Activated CD4-positive, alpha-beta T cell treated with anti-CD3 and anti-CD28 coated beads for 36 hours (primary cell): ENCODE measurements around the gene ODAD4. TPM values are rescaled to one million over a fixed set of nuclear protein-coding genes. Genes with fewer than 3 reads are reported as not detected.

Experiments used
- ATAC-seq: fragments of 200-7000 bp; cut with Tn5 transposase; one replicate; pipeline ENCODE4 v1.10.0; 2021; ENCODE audit warnings: mild to moderate bottlenecking, moderate library complexity
- CTCF ChIA-PET: fragments of 350-600 bp; sonication (Branson Sonifier 250); formaldehyde crosslinking; loops from one replicate; lab custom pipeline; 2021; ENCODE audit warnings: antibody characterized with exemption; lab: Charles Lee
- POLR2A ChIA-PET: fragments of 350-600 bp; sonication (Branson Sonifier 250); formaldehyde crosslinking; loops from one replicate; lab custom pipeline; 2021; ENCODE audit warnings: antibody characterized with exemption, inconsistent platforms; lab: Charles Lee
- DNase-seq: peaks from one replicate; pipeline ENCODE4 v3.0.0-alpha.2; 2020
- H3K27ac Mint-ChIP-seq: one replicate; pipeline ENCODE4 v1.8.0; 2021; ENCODE audit warnings: mixed read lengths
- H3K27me3 Mint-ChIP-seq: one replicate; pipeline ENCODE4 v1.8.0; 2021; ENCODE audit warnings: mixed read lengths
- H3K36me3 Mint-ChIP-seq: one replicate; pipeline ENCODE4 v1.8.0; 2021; ENCODE audit warnings: low read depth, mixed read lengths
- H3K4me1 Mint-ChIP-seq: one replicate; pipeline ENCODE4 v1.8.0; 2021; ENCODE audit warnings: mixed read lengths
- H3K4me3 Mint-ChIP-seq: one replicate; pipeline ENCODE4 v1.8.0; 2021; ENCODE audit warnings: mild to moderate bottlenecking, moderate library complexity, mixed read lengths
- H3K9me3 Mint-ChIP-seq: one replicate; pipeline ENCODE4 v1.8.0; 2021; ENCODE audit warnings: low read depth, mixed read lengths
- intact Hi-C, 2 experiments: fragments of 100-400 bp; cut with DNase I in 1 of 2; cut with micrococcal nuclease in 1 of 2; formaldehyde crosslinking; loops; one replicate each; pipeline versions ENCODE4 v1.14.2 to v1.15.1; 2022 to 2024; cut with DNase I, micrococcal nuclease
- total RNA-seq, 2 experiments: library from RNA; stranded (reverse); gene quantifications; one replicate each; pipeline ENCODE4 v1.2.3, GENCODE V29; 2021

ODAD4 gene
- total RNA-seq, 2 experiments from 2014 or later, result 0.81 to 1.1 TPM

- Mint-ChIP-seq H3K27ac (peak overlapping the region; percentile 89), H3K36me3 (peaks cover 67% of the 10 kb centered on the region), H3K4me3 (no peak overlapping the region), H3K9me3 (no peaks in the 10 kb centered on the region), H3K27me3 (no peaks in the 10 kb centered on the region), H3K4me1 (peaks cover 17% of the 10 kb centered on the region)
- ChIA-PET POLR2A (interaction anchor here (1.4 to 1.5 kb wide), 2 partner anchors 18 to 20 kb away, joined by 3 to 7 read pairs; partner anchors contain the start of gene CNP), CTCF (interaction anchor here (1.4 kb wide), 1 partner anchor 33 kb away, joined by 5 read pairs; the partner anchor contains the start of gene NKIRAS2)
- intact Hi-C loops, result no loop called here
- ATAC-seq (no peak), DNase-seq (no peak)
Observed at GRCh38 chr17:41986634-41987033, 56.2 kb downstream of the ODAD4 start.

- intact Hi-C loops, result no loop called here
- Mint-ChIP-seq H3K9me3 (no peaks in the 10 kb centered on the region), H3K4me1 (peaks cover 17% of the 10 kb centered on the region), H3K4me3 (no peak overlapping the region), H3K27me3 (no peaks in the 10 kb centered on the region), H3K36me3 (peaks cover 63% of the 10 kb centered on the region), H3K27ac (peak overlapping the region; percentile 89)
- CTCF ChIA-PET, result interaction anchor here (0.6 to 1.4 kb wide), 4 partner anchors 22 to 32 kb away, joined by 3 to 5 read pairs (median 3); partner anchors contain the start of genes DNAJC7 and NKIRAS2
- ATAC-seq (peak; percentile 94), DNase-seq (peak; percentile 43)
- POLR2A ChIA-PET, result interaction anchor here (1.1 to 1.5 kb wide), 3 partner anchors 15 to 21 kb away, joined by 3 to 7 read pairs (median 4); partner anchors contain the start of gene CNP
Observed at GRCh38 chr17:41987642-41988041, 57.2 kb downstream of the ODAD4 start.

GRCh38 chr17:41988418-41988817, 58.0 kb downstream of the ODAD4 start:
- H3K4me3 Mint-ChIP-seq, result no peak overlapping the region
- no peak for ATAC-seq
- intact Hi-C loops, result no loop called here
- H3K4me1 Mint-ChIP-seq, result peaks cover 17% of the 10 kb centered on the region
- H3K9me3 Mint-ChIP-seq, result no peaks in the 10 kb centered on the region
- ChIA-PET CTCF (interaction anchor here (0.6 to 1.1 kb wide), 4 partner anchors 13 to 286 kb away, joined by 3 to 4 read pairs (median 3); partner anchors contain the start of gene GHDC), POLR2A (no interaction called here)
- no peak for DNase-seq
- H3K36me3 Mint-ChIP-seq, result peaks cover 64% of the 10 kb centered on the region
- H3K27ac Mint-ChIP-seq, result peak overlapping the region; percentile 89
- no peaks in the 10 kb centered on the region for H3K27me3 Mint-ChIP-seq

- H3K27me3 Mint-ChIP-seq, result no peaks in the 10 kb centered on the region
- DNase-seq (no peak), ATAC-seq (no peak)
- peaks cover 60% of the 10 kb centered on the region for H3K36me3 Mint-ChIP-seq
- H3K9me3 Mint-ChIP-seq, result no peaks in the 10 kb centered on the region
- POLR2A ChIA-PET, result no interaction called here
- H3K4me3 Mint-ChIP-seq, result no peak overlapping the region
- CTCF ChIA-PET, result interaction anchor here (1.1 kb wide), 1 partner anchor 12 kb away, joined by 4 read pairs; no protein-coding TSS in a partner anchor
- H3K4me1 Mint-ChIP-seq, result peaks cover 17% of the 10 kb centered on the region
- intact Hi-C loops, result no loop called here
- no peak overlapping the region for H3K27ac Mint-ChIP-seq
Observed at GRCh38 chr17:41989702-41990419, 59.4 kb downstream of the ODAD4 start.

- Mint-ChIP-seq H3K27ac (no peak overlapping the region), H3K9me3 (no peaks in the 10 kb centered on the region), H3K4me1 (peaks cover 22% of the 10 kb centered on the region), H3K27me3 (no peaks in the 10 kb centered on the region), H3K4me3 (no peak overlapping the region), H3K36me3 (peaks cover 57% of the 10 kb centered on the region)
- ChIA-PET POLR2A (no interaction called here), CTCF (interaction anchor here (0.6 to 0.7 kb wide), 3 partner anchors 17 to 463 kb away, joined by 3 to 4 read pairs (median 3); no protein-coding TSS in a partner anchor)
- DNase-seq (no peak), ATAC-seq (no peak)
- intact Hi-C loops, result no loop called here
Observed at GRCh38 chr17:41992576-41992975, 62.2 kb downstream of the ODAD4 start.

- H3K9me3 Mint-ChIP-seq, result no peaks in the 10 kb centered on the region
- H3K4me1 Mint-ChIP-seq, result peaks cover 12% of the 10 kb centered on the region
- ATAC-seq (no peak), DNase-seq (no peak)
- H3K27ac Mint-ChIP-seq, result peak overlapping the region; percentile 26
- H3K27me3 Mint-ChIP-seq, result no peaks in the 10 kb centered on the region
- H3K4me3 Mint-ChIP-seq, result no peak overlapping the region
- POLR2A ChIA-PET, result no interaction called here
- CTCF ChIA-PET, result no interaction called here
- peaks cover 42% of the 10 kb centered on the region for H3K36me3 Mint-ChIP-seq
- intact Hi-C loops, result no loop called here
Observed at GRCh38 chr17:41996855-41997164, 66.4 kb downstream of the ODAD4 start.

- no peak for DNase-seq
- Mint-ChIP-seq H3K36me3 (peaks cover 30% of the 10 kb centered on the region), H3K27ac (no peak overlapping the region), H3K9me3 (no peaks in the 10 kb centered on the region), H3K4me3 (no peak overlapping the region), H3K27me3 (no peaks in the 10 kb centered on the region), H3K4me1 (peaks cover 16% of the 10 kb centered on the region)
- intact Hi-C loops, result no loop called here
- POLR2A ChIA-PET, result no interaction called here
- no peak for ATAC-seq
- CTCF ChIA-PET, result interaction anchor here (1.1 kb wide), 1 partner anchor 31 kb away, joined by 3 read pairs; no protein-coding TSS in a partner anchor
Observed at GRCh38 chr17:41998497-41998896, 68.1 kb downstream of the ODAD4 start.

GRCh38 chr17:42000413-42001133, 70.2 kb downstream of the ODAD4 start:
- intact Hi-C loops, result no loop called here
- ChIA-PET CTCF (interaction anchor here (0.6 to 1.3 kb wide), 3 partner anchors 16 to 280 kb away, joined by 3 read pairs; no protein-coding TSS in a partner anchor), POLR2A (interaction anchor here (0.7 kb wide), 1 partner anchor 308 kb away, joined by 3 read pairs; no protein-coding TSS in a partner anchor)
- no peaks in the 10 kb centered on the region for H3K27me3 Mint-ChIP-seq
- peak overlapping the region; percentile 15 for H3K27ac Mint-ChIP-seq
- peaks cover 24% of the 10 kb centered on the region for H3K36me3 Mint-ChIP-seq
- DNase-seq (no peak), ATAC-seq (no peak)
- no peaks in the 10 kb centered on the region for H3K9me3 Mint-ChIP-seq
- no peak overlapping the region for H3K4me3 Mint-ChIP-seq
- peaks cover 24% of the 10 kb centered on the region for H3K4me1 Mint-ChIP-seq

GRCh38 chr17:42001729-42002128, 71.3 kb downstream of the ODAD4 start:
- Mint-ChIP-seq H3K36me3 (peaks cover 17% of the 10 kb centered on the region), H3K27ac (no peak overlapping the region), H3K9me3 (no peaks in the 10 kb centered on the region), H3K27me3 (no peaks in the 10 kb centered on the region), H3K4me3 (no peak overlapping the region), H3K4me1 (peaks cover 17% of the 10 kb centered on the region)
- intact Hi-C loops, result no loop called here
- no peak for ATAC-seq
- POLR2A ChIA-PET, result no interaction called here
- CTCF ChIA-PET, result interaction anchor here (1.2 kb wide), 1 partner anchor 13 kb away, joined by 4 read pairs; no protein-coding TSS in a partner anchor
- DNase-seq, result no peak

- intact Hi-C loops, result no loop called here
- Mint-ChIP-seq H3K27me3 (no peaks in the 10 kb centered on the region), H3K27ac (no peak overlapping the region), H3K4me3 (no peak overlapping the region), H3K36me3 (peaks cover 15% of the 10 kb centered on the region), H3K9me3 (no peaks in the 10 kb centered on the region), H3K4me1 (peaks cover 15% of the 10 kb centered on the region)
- ChIA-PET POLR2A (interaction anchor here (0.6 kb wide), 1 partner anchor 516 kb away, joined by 4 read pairs; no protein-coding TSS in a partner anchor), CTCF (interaction anchor here (1.2 to 2.2 kb wide), 3 partner anchors 13 to 16 kb away, joined by 4 to 10 read pairs (median 7); no protein-coding TSS in a partner anchor)
- ATAC-seq (no peak), DNase-seq (no peak)
Observed at GRCh38 chr17:42002175-42002791, 71.9 kb downstream of the ODAD4 start.
